Hepatic stellate cell (primary cell): Measurements from ENCODE around the gene FAH.
A peak's percentile ranks its signal among the peaks of the same experiment; 100 is the strongest.
"Not testable (repeated sequence)": the region's sequence is repeated elsewhere in the genome, so short reads cannot be mapped to it uniquely, and the experiment has no call there.

Experiments used
- DNase-seq: peaks from one replicate; pipeline ENCODE4 v3.0.0; 2011; ENCODE audit warnings: low spot score

The FAH gene

GRCh38 chr15:80152180-80152895 lies 461 bp upstream of the FAH start:
- DNase-seq: peak; percentile 93

- DNase-seq: no peak
These were observed 1.1 kb downstream of the FAH start for GRCh38 chr15:80153900-80154299.

GRCh38 chr15:80154336-80154735 lies 1.5 kb downstream of the FAH start:
- DNase-seq: no peak

- no peak for DNase-seq
These were observed 2.2 kb downstream of the FAH start for GRCh38 chr15:80155001-80155377.

GRCh38 chr15:80155378-80156175 lies 2.8 kb downstream of the FAH start:
- not testable (repeated sequence) for DNase-seq

- DNase-seq: no peak
These were observed 3.4 kb downstream of the FAH start for GRCh38 chr15:80156176-80156720.

- DNase-seq: no peak
These were observed 4.4 kb downstream of the FAH start for GRCh38 chr15:80157215-80157614.

- no peak for DNase-seq
These were observed 6.5 kb downstream of the FAH start for GRCh38 chr15:80159301-80159700.

GRCh38 chr15:80159811-80160569 lies 7.2 kb downstream of the FAH start:
- DNase-seq: no peak

GRCh38 chr15:80160570-80161156 lies 7.9 kb downstream of the FAH start:
- DNase-seq: peak; percentile 86

- DNase-seq: no peak
These were observed 8.7 kb downstream of the FAH start for GRCh38 chr15:80161468-80162016.

- DNase-seq: no peak
These were observed 9.3 kb downstream of the FAH start for GRCh38 chr15:80162059-80162554.

GRCh38 chr15:80163217-80163616 lies 10.4 kb downstream of the FAH start:
- no peak for DNase-seq

- DNase-seq: no peak
These were observed 11.1 kb downstream of the FAH start for GRCh38 chr15:80163897-80164296.

- no peak for DNase-seq
These were observed 15.1 kb downstream of the FAH start for GRCh38 chr15:80167936-80168335.

- DNase-seq: no peak
These were observed 15.6 kb downstream of the FAH start for GRCh38 chr15:80168421-80168820.

- DNase-seq: no peak
These were observed 17.1 kb downstream of the FAH start for GRCh38 chr15:80169768-80170357.

- DNase-seq: no peak
These were observed 17.8 kb downstream of the FAH start for GRCh38 chr15:80170596-80170995.

GRCh38 chr15:80171787-80172186 lies 19.0 kb downstream of the FAH start:
- DNase-seq: no peak

- DNase-seq: no peak
These were observed 19.6 kb downstream of the FAH start for GRCh38 chr15:80172401-80172800.
